Stimulated activated naive B cell treated with anti-CD40 and anti-IgM and Interleukin-4, amounts not matched to agents 10 μg/mL and 1 μg/mL and 100 μg/mL, for 72 hours (primary cell): ENCODE measurements around the gene CCM2.
"Not testable (repeated sequence)": the region's sequence is repeated elsewhere in the genome, so short reads cannot be mapped to it uniquely, and the experiment has no call there.

Experiments
- ATAC-seq, 2 donors: fragments of 150-1000 bp; cut with Tn5 transposase; replicated peaks; 2 replicates each; pipeline ENCODE4 v1.10.0; 2021; ENCODE audit warnings: moderate library complexity in 1 of 2
- DNase-seq: peaks from one replicate; pipeline ENCODE4 v3.0.0; 2021
- H3K27ac Mint-ChIP-seq: one replicate; pipeline ENCODE4 v1.8.0; 2022; ENCODE audit warnings: mild to moderate bottlenecking, mixed read lengths
- H3K27me3 Mint-ChIP-seq, 2 donors: one replicate each; pipeline ENCODE4 v1.8.0; 2022; ENCODE audit warnings: mixed read lengths in 2 of 2
- H3K36me3 Mint-ChIP-seq, 2 donors: one replicate each; pipeline ENCODE4 v1.8.0; 2022; ENCODE audit warnings: mixed read lengths in 2 of 2, mild to moderate bottlenecking in 1 of 2
- H3K4me1 Mint-ChIP-seq, 2 donors: one replicate each; pipeline ENCODE4 v1.8.0; 2022; ENCODE audit warnings: mixed read lengths in 2 of 2, mild to moderate bottlenecking in 1 of 2
- H3K4me3 Mint-ChIP-seq, 2 donors: one replicate each; pipeline ENCODE4 v1.8.0; 2022; ENCODE audit warnings: mild to moderate bottlenecking in 2 of 2, mixed read lengths in 2 of 2, moderate library complexity in 1 of 2
- H3K9me3 Mint-ChIP-seq, 2 donors: one replicate each; pipeline ENCODE4 v1.8.0; 2022; ENCODE audit warnings: mixed read lengths in 2 of 2, mild to moderate bottlenecking in 1 of 2

CCM2 gene

GRCh38 chr7:45034710-45035109 is 34.7 kb downstream of the CCM2 start:
- not testable (repeated sequence) for H3K27ac Mint-ChIP-seq, H3K4me3 Mint-ChIP-seq, H3K9me3 Mint-ChIP-seq, ATAC-seq, DNase-seq, H3K27me3 Mint-ChIP-seq
- Mint-ChIP-seq H3K36me3 (peaks cover 39 to 52% of the 10 kb centered on the region in 2 donors), H3K4me1 (peaks cover 48 to 77% of the 10 kb centered on the region in 2 donors)

- Mint-ChIP-seq H3K4me3 (peak overlapping the region; percentile 17 to 37), H3K27me3 (no peaks in the 10 kb centered on the region), H3K9me3 (no peaks in the 10 kb centered on the region), H3K36me3 (peaks cover 37 to 50% of the 10 kb centered on the region in 2 donors), H3K27ac (no peak overlapping the region), H3K4me1 (peaks cover 46 to 76% of the 10 kb centered on the region in 2 donors)
- ATAC-seq (peak in 1 of 2 donors; percentile 23), DNase-seq (no peak)
Observed at GRCh38 chr7:45035371-45035770, 35.4 kb downstream of the CCM2 start.

- H3K9me3 Mint-ChIP-seq = no peaks in the 10 kb centered on the region
- peak overlapping the region; percentile 59 to 65 for H3K4me3 Mint-ChIP-seq
- no peak for DNase-seq
- peak overlapping the region; percentile 80 for H3K27ac Mint-ChIP-seq
- peak; percentile 53 to 57 for ATAC-seq
- peaks cover 43 to 55% of the 10 kb centered on the region in 2 donors for H3K36me3 Mint-ChIP-seq
- H3K27me3 Mint-ChIP-seq = no peaks in the 10 kb centered on the region
- peaks cover 50 to 81% of the 10 kb centered on the region in 2 donors for H3K4me1 Mint-ChIP-seq
Observed at GRCh38 chr7:45035893-45036292, 35.9 kb downstream of the CCM2 start.

- peak; percentile 16 to 38 for ATAC-seq
- H3K4me3 Mint-ChIP-seq = peak overlapping the region; percentile 59 to 65
- H3K27ac Mint-ChIP-seq = peak overlapping the region; percentile 80
- peaks cover 45 to 59% of the 10 kb centered on the region in 2 donors for H3K36me3 Mint-ChIP-seq
- DNase-seq = no peak
- H3K4me1 Mint-ChIP-seq = peaks cover 50 to 83% of the 10 kb centered on the region in 2 donors
- no peaks in the 10 kb centered on the region for H3K9me3 Mint-ChIP-seq
- H3K27me3 Mint-ChIP-seq = no peaks in the 10 kb centered on the region
Observed at GRCh38 chr7:45036317-45036716, 36.3 kb downstream of the CCM2 start.

- peak overlapping the region; percentile 80 for H3K27ac Mint-ChIP-seq
- peak overlapping the region; percentile 59 to 65 for H3K4me3 Mint-ChIP-seq
- no peaks in the 10 kb centered on the region for H3K9me3 Mint-ChIP-seq
- peaks cover 54 to 85% of the 10 kb centered on the region in 2 donors for H3K4me1 Mint-ChIP-seq
- H3K36me3 Mint-ChIP-seq = peaks cover 48 to 62% of the 10 kb centered on the region in 2 donors
- peak; percentile 29 to 33 for ATAC-seq
- no peaks in the 10 kb centered on the region for H3K27me3 Mint-ChIP-seq
- DNase-seq = no peak
Observed at GRCh38 chr7:45036796-45037195, 36.8 kb downstream of the CCM2 start.

GRCh38 chr7:45037876-45038275 is 37.9 kb downstream of the CCM2 start:
- ATAC-seq (no peak), DNase-seq (no peak)
- Mint-ChIP-seq H3K4me3 (no peak overlapping the region), H3K27me3 (no peaks in the 10 kb centered on the region), H3K36me3 (peaks cover 55 to 67% of the 10 kb centered on the region in 2 donors), H3K9me3 (no peaks in the 10 kb centered on the region), H3K27ac (peak overlapping the region; percentile 37), H3K4me1 (peaks cover 56 to 85% of the 10 kb centered on the region in 2 donors)

- no peak for DNase-seq
- H3K4me1 Mint-ChIP-seq = peaks cover 57 to 85% of the 10 kb centered on the region in 2 donors
- no peaks in the 10 kb centered on the region for H3K27me3 Mint-ChIP-seq
- no peaks in the 10 kb centered on the region for H3K9me3 Mint-ChIP-seq
- H3K4me3 Mint-ChIP-seq = no peak overlapping the region
- no peak for ATAC-seq
- peaks cover 65 to 74% of the 10 kb centered on the region in 2 donors for H3K36me3 Mint-ChIP-seq
- H3K27ac Mint-ChIP-seq = peak overlapping the region; percentile 62
Observed at GRCh38 chr7:45039106-45039505, 39.1 kb downstream of the CCM2 start.

- Mint-ChIP-seq H3K4me3 (no peak overlapping the region), H3K9me3 (no peaks in the 10 kb centered on the region), H3K27ac (peak overlapping the region; percentile 39), H3K36me3 (peaks cover 52 to 67% of the 10 kb centered on the region in 2 donors), H3K4me1 (peaks cover 34 to 60% of the 10 kb centered on the region in 2 donors), H3K27me3 (no peaks in the 10 kb centered on the region)
- DNase-seq = no peak
- peak; percentile 50 to 73 for ATAC-seq
Observed at GRCh38 chr7:45044338-45044737, 44.3 kb downstream of the CCM2 start.

GRCh38 chr7:45048748-45049147 is 48.7 kb downstream of the CCM2 start:
- Mint-ChIP-seq H3K4me1 (peaks cover 35 to 61% of the 10 kb centered on the region in 2 donors), H3K27me3 (no peaks in the 10 kb centered on the region), H3K36me3 (peaks cover 40 to 52% of the 10 kb centered on the region in 2 donors), H3K4me3 (no peak overlapping the region), H3K27ac (no peak overlapping the region), H3K9me3 (no peaks in the 10 kb centered on the region)
- DNase-seq = no peak
- ATAC-seq = no peak

- H3K27me3 Mint-ChIP-seq = no peaks in the 10 kb centered on the region
- ATAC-seq (peak; percentile 49 to 70), DNase-seq (no peak)
- H3K9me3 Mint-ChIP-seq = no peaks in the 10 kb centered on the region
- peaks cover 34 to 65% of the 10 kb centered on the region in 2 donors for H3K4me1 Mint-ChIP-seq
- H3K36me3 Mint-ChIP-seq = peaks cover 42 to 53% of the 10 kb centered on the region in 2 donors
- peak overlapping the region; percentile 53 for H3K27ac Mint-ChIP-seq
- no peak overlapping the region for H3K4me3 Mint-ChIP-seq
Observed at GRCh38 chr7:45050198-45050597, 50.2 kb downstream of the CCM2 start.

GRCh38 chr7:45052011-45052410 is 52.0 kb downstream of the CCM2 start:
- H3K4me1 Mint-ChIP-seq = peaks cover 40 to 66% of the 10 kb centered on the region in 2 donors
- no peaks in the 10 kb centered on the region for H3K27me3 Mint-ChIP-seq
- no peaks in the 10 kb centered on the region for H3K9me3 Mint-ChIP-seq
- peaks cover 44 to 53% of the 10 kb centered on the region in 2 donors for H3K36me3 Mint-ChIP-seq
- DNase-seq (no peak), ATAC-seq (no peak)
- H3K27ac Mint-ChIP-seq = peak overlapping the region; percentile 56
- H3K4me3 Mint-ChIP-seq = no peak overlapping the region

GRCh38 chr7:45053401-45053800 is 53.4 kb downstream of the CCM2 start:
- DNase-seq (no peak), ATAC-seq (no peak)
- peaks cover 49 to 57% of the 10 kb centered on the region in 2 donors for H3K36me3 Mint-ChIP-seq
- no peaks in the 10 kb centered on the region for H3K27me3 Mint-ChIP-seq
- H3K4me3 Mint-ChIP-seq = no peak overlapping the region
- peaks cover 46 to 75% of the 10 kb centered on the region in 2 donors for H3K4me1 Mint-ChIP-seq
- H3K27ac Mint-ChIP-seq = peak overlapping the region; percentile 44
- H3K9me3 Mint-ChIP-seq = no peaks in the 10 kb centered on the region

- H3K27ac Mint-ChIP-seq = no peak overlapping the region
- H3K4me3 Mint-ChIP-seq = no peak overlapping the region
- no peaks in the 10 kb centered on the region for H3K27me3 Mint-ChIP-seq
- ATAC-seq (no peak), DNase-seq (no peak)
- no peaks in the 10 kb centered on the region for H3K9me3 Mint-ChIP-seq
- H3K4me1 Mint-ChIP-seq = peaks cover 47 to 78% of the 10 kb centered on the region in 2 donors
- H3K36me3 Mint-ChIP-seq = peaks cover 50 to 59% of the 10 kb centered on the region in 2 donors
Observed at GRCh38 chr7:45053941-45054340, 53.9 kb downstream of the CCM2 start.

GRCh38 chr7:45054442-45054841 is 54.4 kb downstream of the CCM2 start:
- Mint-ChIP-seq H3K27me3 (no peaks in the 10 kb centered on the region), H3K4me3 (no peak overlapping the region), H3K36me3 (peaks cover 50 to 59% of the 10 kb centered on the region in 2 donors), H3K9me3 (no peaks in the 10 kb centered on the region), H3K4me1 (peaks cover 47 to 78% of the 10 kb centered on the region in 2 donors), H3K27ac (peak overlapping the region; percentile 56)
- ATAC-seq (no peak), DNase-seq (no peak)

- Mint-ChIP-seq H3K9me3 (no peaks in the 10 kb centered on the region), H3K36me3 (peaks cover 49 to 59% of the 10 kb centered on the region in 2 donors), H3K4me3 (no peak overlapping the region), H3K27me3 (no peaks in the 10 kb centered on the region), H3K27ac (no peak overlapping the region), H3K4me1 (peaks cover 45 to 78% of the 10 kb centered on the region in 2 donors)
- ATAC-seq = no peak
- no peak for DNase-seq
Observed at GRCh38 chr7:45055016-45055415, 55.0 kb downstream of the CCM2 start.
